ENCODE data around the gene GOLGA8J. TPM values are rescaled to one million over a fixed set of nuclear protein-coding genes. Genes with fewer than 3 reads are reported as not detected.
"Not testable (repeated sequence)": the region's sequence is repeated elsewhere in the genome, so short reads cannot be mapped to it uniquely, and the experiment has no call there.

GOLGA8J gene
- total RNA-seq, 3 donors from 2014 or later = 0.29 TPM; not detected in 2

DNA sequence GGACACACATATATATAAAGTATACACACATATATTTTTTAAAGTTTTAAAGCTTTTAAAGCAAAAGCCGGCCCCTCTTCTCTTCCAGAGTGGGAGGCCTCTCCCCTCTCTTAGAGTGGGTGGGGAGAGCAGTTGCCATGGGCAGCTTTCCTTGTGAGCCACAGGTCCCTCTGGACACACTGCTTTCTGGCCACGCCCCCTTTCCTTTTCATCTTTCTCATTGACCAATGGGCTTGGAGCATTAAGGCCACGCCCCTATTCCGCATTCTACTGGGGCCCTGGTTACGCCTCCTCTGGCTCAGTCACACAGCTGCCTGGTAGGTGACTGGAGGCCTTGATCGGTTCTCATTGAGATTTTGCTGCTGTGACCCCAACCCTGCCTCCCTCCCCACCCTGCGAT is 52.0 kb downstream of the GOLGA8J start, which contains the start of gene GOLGA8T:
Gene GOLGA8T (plus strand): TSS at position 301 of the 400 bp plus-strand sequence. CDS start 98 bp downstream, at position 399.
- intact Hi-C loops (cut with DNase I, micrococcal nuclease); H3K4me3 ChIP-seq; H3K36me3 ChIP-seq (ENCODE audit: low read depth); DNase-seq; H3K4me1 ChIP-seq (ENCODE audit: low read depth); ATAC-seq; H3K9me3 ChIP-seq: not testable (repeated sequence)

Other genes with a start within 250 kb of the GOLGA8J start
- not detected for gene GOLGA8T, start 52.1 kb downstream of the GOLGA8J start, total RNA-seq